Measurements from ENCODE around the gene SLC25A26. TPM values are rescaled to one million over a fixed set of nuclear protein-coding genes. Genes with fewer than 3 reads are reported as not detected.

SLC25A26 gene
- total RNA-seq, 1 donor = 14.0 TPM

DNA sequence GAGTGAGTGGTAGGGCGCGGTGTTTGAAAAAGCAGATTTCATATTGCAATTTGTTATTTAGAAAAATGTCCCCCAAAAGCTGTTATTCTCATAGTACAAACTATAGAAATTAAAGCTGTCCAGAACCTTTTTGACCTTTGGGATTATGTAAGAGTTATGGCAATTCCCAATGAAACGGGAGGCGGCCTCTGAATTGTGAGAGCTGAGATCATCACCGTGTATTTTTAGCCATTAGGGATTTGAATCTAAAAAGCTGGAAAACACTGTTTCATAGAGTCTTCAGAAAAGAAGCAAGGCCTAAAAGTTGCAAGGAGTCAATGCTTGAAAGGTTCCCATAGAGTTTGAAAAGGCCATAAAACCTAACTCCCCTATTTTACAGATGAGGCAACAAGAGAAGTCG lies 38.6 kb upstream of the SLC25A26 start:
- DNase-seq (ENCODE audit: low read depth) = peak; percentile 18
- H3K4me3 ChIP-seq (ENCODE audit: low read depth, low read length) = no peak overlapping the region
- TF ChIP-seq, protein P1, sequence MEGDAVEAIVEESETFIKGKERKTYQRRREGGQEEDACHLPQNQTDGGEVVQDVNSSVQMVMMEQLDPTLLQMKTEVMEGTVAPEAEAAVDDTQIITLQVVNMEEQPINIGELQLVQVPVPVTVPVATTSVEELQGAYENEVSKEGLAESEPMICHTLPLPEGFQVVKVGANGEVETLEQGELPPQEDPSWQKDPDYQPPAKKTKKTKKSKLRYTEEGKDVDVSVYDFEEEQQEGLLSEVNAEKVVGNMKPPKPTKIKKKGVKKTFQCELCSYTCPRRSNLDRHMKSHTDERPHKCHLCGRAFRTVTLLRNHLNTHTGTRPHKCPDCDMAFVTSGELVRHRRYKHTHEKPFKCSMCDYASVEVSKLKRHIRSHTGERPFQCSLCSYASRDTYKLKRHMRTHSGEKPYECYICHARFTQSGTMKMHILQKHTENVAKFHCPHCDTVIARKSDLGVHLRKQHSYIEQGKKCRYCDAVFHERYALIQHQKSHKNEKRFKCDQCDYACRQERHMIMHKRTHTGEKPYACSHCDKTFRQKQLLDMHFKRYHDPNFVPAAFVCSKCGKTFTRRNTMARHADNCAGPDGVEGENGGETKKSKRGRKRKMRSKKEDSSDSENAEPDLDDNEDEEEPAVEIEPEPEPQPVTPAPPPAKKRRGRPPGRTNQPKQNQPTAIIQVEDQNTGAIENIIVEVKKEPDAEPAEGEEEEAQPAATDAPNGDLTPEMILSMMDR (IDR thresholded peaks at IDR 0.05; ENCODE audit: insufficient read depth, low read length) = no peak

DNA sequence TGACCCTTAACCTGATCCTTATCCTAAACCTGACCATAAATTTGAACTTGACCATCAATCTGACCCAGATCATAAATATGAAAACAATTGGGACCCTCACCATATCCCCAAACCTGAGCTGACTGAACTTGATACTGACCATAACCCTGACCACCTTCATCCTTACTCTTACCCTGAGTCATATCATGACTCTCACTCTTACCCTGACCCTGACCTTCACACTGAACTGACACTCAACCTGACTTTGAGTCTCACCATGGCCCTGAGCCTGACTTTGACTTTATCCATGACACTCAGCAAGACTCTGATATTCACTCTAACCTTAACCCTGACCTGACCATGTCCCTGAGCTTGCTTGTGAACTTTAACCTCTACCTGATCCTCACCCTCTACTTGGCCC lies 34.3 kb upstream of the SLC25A26 start:
- TF ChIP-seq, protein P1 (IDR thresholded peaks at IDR 0.05; ENCODE audit: insufficient read depth, low read length) = no peak
- DNase-seq (ENCODE audit: low read depth) = no peak
- H3K4me3 ChIP-seq (ENCODE audit: low read depth, low read length) = no peak overlapping the region

DNA sequence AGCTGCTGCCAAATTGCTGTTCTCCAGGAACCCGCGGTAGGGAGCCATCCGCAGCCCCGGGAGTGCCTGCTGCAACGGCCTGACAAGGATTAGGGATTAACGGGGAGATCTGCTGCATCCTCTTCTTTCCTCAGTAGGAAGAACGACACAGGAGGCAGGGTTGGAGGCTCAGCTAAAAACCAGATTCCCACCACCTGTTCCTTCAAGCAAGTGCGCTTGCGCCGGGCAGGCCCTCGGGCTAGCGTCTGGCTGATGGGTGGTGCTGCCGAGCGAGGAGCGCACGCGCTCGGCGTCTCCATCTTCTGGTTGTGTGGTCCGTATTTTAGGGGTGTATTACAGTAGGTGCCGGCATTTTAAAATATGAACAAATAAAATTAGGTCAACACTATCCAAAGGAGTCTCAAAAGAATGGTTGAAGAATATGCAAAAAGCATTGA lies 25.4 kb upstream of the SLC25A26 start:
- peak overlapping the region; percentile 40 for H3K4me3 ChIP-seq (ENCODE audit: low read depth, low read length)
- TF ChIP-seq, protein P1 (IDR thresholded peaks at IDR 0.05; ENCODE audit: insufficient read depth, low read length) = peak; percentile 39
- peak; percentile 63 for DNase-seq (ENCODE audit: low read depth)

DNA sequence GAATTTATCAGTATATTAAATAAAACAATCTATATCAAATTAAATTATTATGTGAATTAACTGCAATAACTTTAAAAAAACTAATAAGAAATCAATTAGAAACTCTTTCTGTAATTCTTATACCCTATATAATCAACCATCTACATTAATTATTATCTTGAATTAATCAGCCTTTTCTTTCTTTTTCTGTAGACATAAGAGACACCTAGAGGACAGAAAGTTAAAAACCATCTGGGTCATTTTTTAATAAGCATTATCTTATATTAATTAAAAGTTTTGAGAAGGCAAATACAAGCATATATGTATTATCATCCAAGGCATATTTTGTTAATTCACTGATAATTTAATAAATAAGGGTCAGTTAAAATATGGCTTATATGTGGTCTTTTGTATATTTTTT lies 24.2 kb upstream of the SLC25A26 start:
- TF ChIP-seq, protein P1 (IDR thresholded peaks at IDR 0.05; ENCODE audit: insufficient read depth, low read length) = peak; percentile 25
- peak; percentile 25 for DNase-seq (ENCODE audit: low read depth)
- no peak overlapping the region for H3K4me3 ChIP-seq (ENCODE audit: low read depth, low read length)

DNA sequence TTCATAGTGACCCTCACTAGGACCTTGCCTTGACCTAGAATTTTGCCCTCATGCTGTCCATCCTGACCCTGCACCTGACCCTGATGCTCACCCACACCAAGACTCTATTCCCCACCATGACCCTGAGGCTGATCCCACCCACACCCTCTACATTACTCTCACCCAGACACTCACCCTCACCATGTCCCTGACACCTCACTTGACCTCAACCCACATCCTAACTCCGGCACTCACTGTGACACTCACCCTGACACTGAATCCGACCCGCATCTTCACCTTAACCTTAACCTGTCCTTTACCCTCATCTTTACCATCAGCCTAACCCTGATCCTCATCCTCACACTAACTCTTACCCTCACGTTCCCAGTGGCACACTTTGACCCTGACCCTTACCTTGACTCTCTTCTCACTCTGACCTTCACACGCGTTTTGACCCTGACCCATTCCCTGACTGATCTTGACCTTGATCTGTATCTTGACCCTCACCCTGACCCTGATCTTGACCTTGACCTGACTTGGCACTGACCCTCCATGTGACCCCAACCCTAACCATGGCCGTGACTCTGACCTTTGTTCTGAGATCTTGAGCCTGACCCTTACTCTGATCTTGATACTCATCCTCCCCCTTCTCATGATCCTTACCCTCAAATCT lies 22.2 kb upstream of the SLC25A26 start:
- DNase-seq (ENCODE audit: low read depth) = no peak
- H3K4me3 ChIP-seq (ENCODE audit: low read depth, low read length) = no peak overlapping the region
- TF ChIP-seq, protein P1 (IDR thresholded peaks at IDR 0.05; ENCODE audit: insufficient read depth, low read length) = no peak

DNA sequence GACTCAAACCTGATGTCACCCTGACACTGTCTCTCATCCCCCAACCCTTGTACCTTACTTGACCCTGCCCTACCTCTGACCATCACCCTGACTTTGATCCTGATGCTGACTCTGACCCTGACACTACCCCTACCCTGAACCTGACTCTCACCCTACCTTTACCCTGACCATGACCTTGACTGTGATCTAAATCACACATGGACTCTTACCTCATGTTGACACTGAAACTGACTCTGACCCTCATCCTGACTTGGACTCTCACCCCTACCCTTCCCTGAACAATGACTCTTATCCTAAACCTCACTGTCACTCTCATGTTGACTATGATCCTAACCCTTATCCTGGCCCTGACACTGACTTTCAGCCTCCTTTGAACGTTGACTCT lies 21.7 kb upstream of the SLC25A26 start:
- no peak overlapping the region for H3K4me3 ChIP-seq (ENCODE audit: low read depth, low read length)
- TF ChIP-seq, protein P1 (IDR thresholded peaks at IDR 0.05; ENCODE audit: insufficient read depth, low read length) = no peak
- DNase-seq (ENCODE audit: low read depth) = no peak

DNA sequence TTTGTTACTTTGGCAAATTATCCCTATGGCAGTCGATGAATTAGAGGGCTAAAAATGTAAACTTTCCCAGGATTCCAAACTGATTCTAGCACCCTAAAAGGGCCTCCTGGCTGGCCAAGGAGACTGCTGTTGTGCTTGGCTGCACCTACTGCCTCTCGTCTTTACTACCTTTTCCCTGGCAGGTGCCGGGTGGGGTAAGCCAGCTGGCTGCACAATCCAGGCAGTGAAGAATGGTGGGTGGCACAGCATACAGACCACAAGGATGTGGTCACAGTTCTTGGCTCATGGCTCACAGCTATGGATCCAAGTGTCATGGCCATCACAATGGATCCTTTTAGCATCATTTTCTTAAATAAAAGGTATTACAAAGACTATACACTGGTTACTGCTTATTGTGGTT lies 20.7 kb upstream of the SLC25A26 start:
- H3K4me3 ChIP-seq (ENCODE audit: low read depth, low read length) = no peak overlapping the region
- TF ChIP-seq, protein P1 (IDR thresholded peaks at IDR 0.05; ENCODE audit: insufficient read depth, low read length) = no peak
- DNase-seq (ENCODE audit: low read depth) = no peak
